HFF-Myc (cell line): ENCODE data around the gene FOXP1.

Experiments used
- DNase-seq: peaks from one replicate; pipeline ENCODE4 v3.0.0-alpha.2; 2011; ENCODE audit warnings: low read depth; ENCODE audit errors: extremely low read depth
- H3K4me3 ChIP-seq: replicated peaks from 2 replicates; pipeline ENCODE4 v1.5.1; 2011; ENCODE audit warnings: low read depth, mild to moderate bottlenecking, control low read depth, low read length
- CTCF ChIP-seq: IDR thresholded peaks from 2 replicates; pipeline ENCODE4 v1.5.1; 2012; ENCODE audit warnings: mild to moderate bottlenecking, low read depth, low read length, control low read depth; ENCODE audit errors: missing control alignments

FOXP1 gene

GRCh38 chr3:71241981-71242560 is 341.5 kb downstream of the FOXP1 start:
- no peak for TF ChIP-seq CTCF
- DNase-seq: no peak
- no peak overlapping the region for H3K4me3 ChIP-seq

GRCh38 chr3:71241246-71241901 is 342.2 kb downstream of the FOXP1 start:
- TF ChIP-seq CTCF: no peak
- no peak overlapping the region for H3K4me3 ChIP-seq
- no peak for DNase-seq

GRCh38 chr3:71240034-71240433 is 343.5 kb downstream of the FOXP1 start:
- TF ChIP-seq CTCF: no peak
- H3K4me3 ChIP-seq: no peak overlapping the region
- no peak for DNase-seq

GRCh38 chr3:71238355-71238757 is 345.2 kb downstream of the FOXP1 start:
- no peak overlapping the region for H3K4me3 ChIP-seq
- no peak for DNase-seq
- no peak for TF ChIP-seq CTCF

- TF ChIP-seq CTCF: no peak
- no peak for DNase-seq
- H3K4me3 ChIP-seq: no peak overlapping the region
These were observed 345.9 kb downstream of the FOXP1 start for GRCh38 chr3:71237672-71238071.

- no peak for TF ChIP-seq CTCF
- H3K4me3 ChIP-seq: no peak overlapping the region
- no peak for DNase-seq
These were observed 347.7 kb downstream of the FOXP1 start for GRCh38 chr3:71235846-71236245.
